Adrenal gland (tissue), 5 donors: ENCODE results near the gene ZBTB5.

Source experiments
- CTCF ChIP-seq, 6 experiments: fragments of 450-650 bp in 4 of 6; fragments of 200-600 bp in 2 of 6; sonication (generic) in 1 of 6; IDR thresholded peaks; 1 replicate in 5 of 6; 2 replicates in 1 of 6; pipeline versions ENCODE4 v1.5.1 to v1.8.0; 2016 to 2021; ENCODE audit warnings: antibody characterized with exemption in 6 of 6, mild to moderate bottlenecking in 2 of 6, moderate library complexity in 1 of 6
- POLR2A ChIP-seq, 2 donors: fragments of 450-650 bp; IDR thresholded peaks; one replicate each; pipeline ENCODE4 v1.6.1; 2017; ENCODE audit warnings: antibody characterized with exemption in 2 of 2, mild to moderate bottlenecking in 2 of 2, moderate library complexity in 1 of 2
- donor health status: DM: no; HTN: no; CAD: no.

GRCh38 chr9:37441776-37442370, 23.4 kb downstream of the ZBTB5 start:
- TF ChIP-seq POLR2A (IDR thresholded peaks at IDR 0.05) (no peak), CTCF (IDR thresholded peaks at IDR 0.05) (no peak)
